GM18526 (cell line): ENCODE results near the gene GJA8.
A peak's percentile ranks its signal among the peaks of the same experiment; 100 is the strongest.

Source experiments
- POLR2A ChIP-seq: IDR thresholded peaks from 3 replicates; pipeline ENCODE4 v1.6.1; 2011; ENCODE audit not compliant: insufficient read length; ENCODE audit errors: extremely low read depth

Gene GJA8

GRCh38 chr1:147924813-147925212 lies 22.2 kb downstream of the GJA8 start:
- no peak for TF ChIP-seq POLR2A

GRCh38 chr1:147928236-147929132 lies 25.9 kb downstream of the GJA8 start, which contains the start of gene GPR89B:
Gene GPR89B, plus strand, starts transcription at chr1:147928420. Its CDS starts 117 bp downstream, at chr1:147928537.
- peak; percentile 87 for TF ChIP-seq POLR2A
